HG03565 (cell line): ENCODE data around the gene TCAF1.
"Not testable (repeated sequence)": the region's sequence is repeated elsewhere in the genome, so short reads cannot be mapped to it uniquely, and the experiment has no call there.

Experiments used
- ATAC-seq: cut with Tn5 transposase; IDR thresholded peaks from one replicate; pipeline ENCODE4 v1.9.1; 2021; ENCODE audit warnings: mild to moderate bottlenecking, moderate library complexity; ENCODE audit not compliant: unreplicated experiment

The TCAF1 gene

GRCh38 chr7:143902332-143902899 lies 440 bp upstream of the TCAF1 start:
- no peak for ATAC-seq

- ATAC-seq = no peak
These were observed 676 bp downstream of the TCAF1 start for GRCh38 chr7:143901332-143901667.

GRCh38 chr7:143900230-143900766 lies 1.7 kb downstream of the TCAF1 start:
- ATAC-seq = no peak

GRCh38 chr7:143898810-143899209 lies 3.2 kb downstream of the TCAF1 start:
- ATAC-seq = no peak

GRCh38 chr7:143896667-143897066 lies 5.3 kb downstream of the TCAF1 start:
- no peak for ATAC-seq

GRCh38 chr7:143892527-143893300 lies 9.3 kb downstream of the TCAF1 start:
- peak; percentile 96 for ATAC-seq

GRCh38 chr7:143891457-143891856 lies 10.5 kb downstream of the TCAF1 start:
- no peak for ATAC-seq

GRCh38 chr7:143890558-143890957 lies 11.4 kb downstream of the TCAF1 start:
- no peak for ATAC-seq

GRCh38 chr7:143889068-143889467 lies 12.9 kb downstream of the TCAF1 start:
- ATAC-seq = no peak

GRCh38 chr7:143886826-143887477 lies 15.0 kb downstream of the TCAF1 start:
- no peak for ATAC-seq

- no peak for ATAC-seq
These were observed 16.0 kb downstream of the TCAF1 start for GRCh38 chr7:143885951-143886350.

- peak; percentile 77 for ATAC-seq
These were observed 16.9 kb downstream of the TCAF1 start for GRCh38 chr7:143884969-143885559.

GRCh38 chr7:143884241-143884968 lies 17.6 kb downstream of the TCAF1 start:
- no peak for ATAC-seq

GRCh38 chr7:143882604-143883078 lies 19.3 kb downstream of the TCAF1 start:
- no peak for ATAC-seq

- ATAC-seq = no peak
These were observed 19.9 kb downstream of the TCAF1 start for GRCh38 chr7:143882020-143882603.

- no peak for ATAC-seq
These were observed 23.1 kb downstream of the TCAF1 start for GRCh38 chr7:143878884-143879283.

- no peak for ATAC-seq
These were observed 24.9 kb downstream of the TCAF1 start for GRCh38 chr7:143877098-143877497.

- ATAC-seq = no peak
These were observed 25.8 kb downstream of the TCAF1 start for GRCh38 chr7:143876218-143876617.

- ATAC-seq = not testable (repeated sequence)
These were observed 28.7 kb downstream of the TCAF1 start for GRCh38 chr7:143873242-143873641.

GRCh38 chr7:143871534-143871933 lies 30.4 kb downstream of the TCAF1 start:
- ATAC-seq = not testable (repeated sequence)
